Keratinocyte (primary cell): ENCODE measurements around the gene YLPM1.

ENCODE experiments used
- CTCF ChIP-seq, 3 experiments: IDR thresholded peaks in 1 of 3; conservative IDR thresholded peaks in 1 of 3; optimal IDR thresholded peaks in 1 of 3; 2 replicates in 2 of 3; 3 replicates in 1 of 3; pipeline versions ENCODE3 to v1.5.1; 2011; ENCODE audit warnings: low read length in 3 of 3, mild to moderate bottlenecking in 3 of 3, moderate library complexity in 2 of 3, control low read depth in 1 of 3, inconsistent platforms in 1 of 3; ENCODE audit not compliant: insufficient read depth in 2 of 3; ENCODE audit errors: extremely low read depth in 1 of 3
- EZH2 ChIP-seq: IDR thresholded peaks from one replicate; pipeline ENCODE4 v1.6.1; 2012; ENCODE audit warnings: inconsistent platforms, mild to moderate bottlenecking, low read length, moderate library complexity

DNA sequence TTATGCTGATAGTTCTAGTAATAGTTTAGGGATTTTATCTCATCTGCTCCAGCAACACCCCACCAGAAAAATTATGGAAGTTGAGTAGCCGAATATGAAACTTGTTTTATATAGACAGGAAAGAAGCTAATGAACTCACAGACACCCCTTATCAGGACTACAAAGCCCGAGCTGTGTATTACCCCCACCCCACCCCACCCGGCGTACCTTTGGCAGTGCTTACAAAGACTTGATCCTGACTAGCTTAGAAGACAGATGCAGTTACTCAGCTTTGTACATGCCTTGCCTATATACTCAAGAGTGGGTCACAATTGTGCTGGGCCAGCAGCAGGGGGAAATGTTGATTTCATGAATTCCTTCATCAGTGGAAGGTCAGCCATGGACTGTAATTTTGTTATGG, 90.5 kb downstream of the YLPM1 start:
- TF ChIP-seq CTCF (optimal IDR thresholded peaks at IDR 0.05 in 1 of 3, IDR thresholded peaks at IDR 0.05 in 1 of 3, conservative IDR thresholded peaks at IDR 0.05 in 1 of 3; ENCODE audit: extremely low read depth in 1 of 3, insufficient read depth in 2 of 3, low read length in 3 of 3): no peak
- TF ChIP-seq EZH2: no peak
